Measurements from ENCODE around the gene PACS2.

GRCh38 chr14:105421723-105422615 lies 107.4 kb downstream of the PACS2 start:
- TF ChIP-seq CTCF (conservative IDR thresholded peaks at IDR 0.05 in 1 of 2, IDR thresholded peaks at IDR 0.05 in 1 of 2; ENCODE audit: extremely low read depth in 1 of 2, insufficient read depth in 1 of 2, low read depth in 1 of 2, low read length in 2 of 2) (no peak), EZH2 (IDR thresholded peaks at IDR 0.05; ENCODE audit: borderline replicate concordance, low read length) (no peak)
